Skeletal muscle cell (primary cell): ENCODE measurements around the gene CNTN1.
"Not testable (repeated sequence)": the region's sequence is repeated elsewhere in the genome, so short reads cannot be mapped to it uniquely, and the experiment has no call there.

ENCODE experiments used
- DNase-seq: peaks from one replicate; pipeline ENCODE4 v3.0.0-alpha.2; 2010; ENCODE audit warnings: low read depth
- H3K4me3 ChIP-seq: 2 replicates; pipeline ENCODE4 v1.5.1; 2011; ENCODE audit warnings: low read depth, mild to moderate bottlenecking, control low read depth, low read length, moderate library complexity

The CNTN1 gene

DNA sequence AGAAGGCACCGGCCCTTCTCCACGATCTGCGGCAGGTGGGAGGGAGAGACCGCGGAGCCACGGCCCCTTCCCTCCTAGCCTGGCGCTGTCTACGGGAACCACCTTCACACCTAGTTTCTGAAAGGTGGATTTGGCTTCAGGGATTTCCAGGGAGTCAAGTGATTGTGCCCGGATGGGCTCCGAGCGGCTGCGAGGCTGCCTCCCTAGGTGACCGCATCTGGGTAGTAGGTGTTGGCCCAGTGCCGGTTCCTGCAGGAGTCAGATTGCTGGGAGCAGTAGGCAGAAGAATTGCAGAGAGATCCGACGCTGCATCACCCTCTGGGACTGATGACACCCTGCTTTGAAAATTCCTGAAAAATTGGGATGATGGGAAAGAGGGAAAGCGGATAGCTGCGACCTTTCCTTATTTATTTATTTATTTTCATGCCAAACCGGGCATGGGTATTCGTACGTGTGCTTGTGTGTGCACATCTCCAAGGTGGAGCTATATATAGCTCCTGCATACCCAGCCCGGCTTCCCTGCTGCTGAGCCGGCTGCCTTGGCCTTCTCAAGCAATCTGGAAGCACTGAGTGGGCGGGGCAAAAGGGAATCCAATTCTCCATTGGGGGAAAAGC is 1.1 kb downstream of the CNTN1 start:
- peak overlapping the region; percentile 36 for H3K4me3 ChIP-seq
- no peak for DNase-seq

DNA sequence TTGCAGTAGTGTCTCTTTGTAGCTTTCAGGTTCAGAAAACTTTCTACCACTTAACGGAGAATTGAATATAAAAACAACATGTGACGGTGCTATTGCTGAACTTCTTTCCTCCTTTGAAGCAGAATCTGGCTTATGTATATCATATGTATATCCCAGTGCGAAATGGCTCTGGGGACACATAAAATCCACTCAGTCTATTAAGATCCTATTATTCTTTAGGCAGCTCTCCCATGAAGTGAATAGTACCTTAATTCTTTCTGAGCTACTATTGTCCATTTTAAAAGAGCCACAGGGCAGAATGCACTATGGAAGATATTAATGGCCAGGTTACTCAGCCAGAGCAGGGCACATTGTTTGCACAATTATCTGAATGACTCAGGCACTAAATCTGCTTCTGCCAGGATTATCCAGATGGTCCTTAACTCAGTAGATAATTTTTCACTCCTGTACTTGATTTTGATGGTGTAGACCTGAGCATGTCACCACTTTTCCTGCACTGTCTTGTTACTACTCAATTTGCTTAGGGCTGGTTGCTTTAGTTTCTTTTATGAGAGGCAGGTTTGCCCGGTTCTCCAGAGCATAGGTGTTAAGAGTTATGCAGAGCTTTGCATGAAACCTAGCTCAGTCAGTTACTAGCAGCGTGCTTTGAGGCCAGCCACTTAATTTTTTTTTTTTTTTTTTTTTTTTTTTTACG is 5.5 kb downstream of the CNTN1 start:
- no peak overlapping the region for H3K4me3 ChIP-seq
- no peak for DNase-seq

GRCh38 chr12:40701756-40702155 is 9.5 kb downstream of the CNTN1 start:
- no peak for DNase-seq
- H3K4me3 ChIP-seq = no peak overlapping the region

DNA sequence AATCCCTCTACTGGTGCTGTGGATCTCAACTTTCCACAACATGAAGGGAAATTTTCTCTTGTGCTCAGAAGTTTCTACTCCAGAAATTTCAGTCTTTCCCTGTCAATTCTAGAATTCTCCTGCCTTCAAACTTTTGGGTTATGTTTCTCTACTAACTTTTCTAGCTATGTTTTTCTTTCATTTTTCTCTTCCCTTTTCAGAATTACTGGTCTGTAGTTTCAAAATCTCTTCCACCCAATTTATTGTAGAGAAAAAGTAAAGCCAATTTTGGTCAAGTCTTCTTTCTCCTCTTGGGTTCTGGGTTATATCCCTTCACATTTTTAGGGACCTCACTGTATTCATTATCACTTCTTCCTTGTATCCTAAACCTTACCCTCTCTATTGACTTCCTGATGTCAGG is 18.9 kb downstream of the CNTN1 start:
- H3K4me3 ChIP-seq = no peak overlapping the region
- no peak for DNase-seq

GRCh38 chr12:40714636-40715035 is 22.4 kb downstream of the CNTN1 start:
- no peak for DNase-seq
- no peak overlapping the region for H3K4me3 ChIP-seq

GRCh38 chr12:40716037-40716436 is 23.8 kb downstream of the CNTN1 start:
- no peak for DNase-seq
- no peak overlapping the region for H3K4me3 ChIP-seq

- no peak for DNase-seq
- no peak overlapping the region for H3K4me3 ChIP-seq
Measured at GRCh38 chr12:40717576-40717975, 25.3 kb downstream of the CNTN1 start.

DNA sequence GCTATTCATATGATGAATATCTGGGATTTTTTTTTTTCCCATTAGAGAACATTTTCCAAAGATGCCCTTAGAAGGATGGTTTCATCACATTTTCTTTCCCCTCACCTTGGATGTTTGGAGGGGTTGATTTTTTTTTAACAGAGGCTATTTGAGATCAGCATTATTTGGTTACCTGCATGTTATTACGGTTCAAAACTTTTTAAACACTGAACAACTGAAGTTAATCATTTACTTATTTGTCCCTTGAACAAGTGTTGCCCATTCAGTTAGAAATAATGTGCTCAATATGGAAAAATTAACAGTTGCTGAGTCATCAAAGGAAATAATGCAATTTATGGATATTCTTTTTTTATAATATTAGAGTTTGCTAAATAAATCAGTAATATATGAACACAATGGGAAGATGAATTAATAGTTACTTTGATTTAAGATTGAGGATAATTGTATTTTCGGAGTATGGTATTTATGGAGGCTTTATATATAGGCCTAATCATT is 26.7 kb downstream of the CNTN1 start:
- no peak for DNase-seq
- no peak overlapping the region for H3K4me3 ChIP-seq

- no peak for DNase-seq
Measured at GRCh38 chr12:40723001-40723400, 30.8 kb downstream of the CNTN1 start.

GRCh38 chr12:40726366-40726765 is 34.1 kb downstream of the CNTN1 start:
- H3K4me3 ChIP-seq = no peak overlapping the region
- no peak for DNase-seq

More at GRCh38 chr12:40723001-40723400, 30.8 kb downstream of the CNTN1 start:
- H3K4me3 ChIP-seq = no peak overlapping the region

GRCh38 chr12:40727774-40728483 is 35.7 kb downstream of the CNTN1 start:
- DNase-seq = no peak
- no peak overlapping the region for H3K4me3 ChIP-seq

DNA sequence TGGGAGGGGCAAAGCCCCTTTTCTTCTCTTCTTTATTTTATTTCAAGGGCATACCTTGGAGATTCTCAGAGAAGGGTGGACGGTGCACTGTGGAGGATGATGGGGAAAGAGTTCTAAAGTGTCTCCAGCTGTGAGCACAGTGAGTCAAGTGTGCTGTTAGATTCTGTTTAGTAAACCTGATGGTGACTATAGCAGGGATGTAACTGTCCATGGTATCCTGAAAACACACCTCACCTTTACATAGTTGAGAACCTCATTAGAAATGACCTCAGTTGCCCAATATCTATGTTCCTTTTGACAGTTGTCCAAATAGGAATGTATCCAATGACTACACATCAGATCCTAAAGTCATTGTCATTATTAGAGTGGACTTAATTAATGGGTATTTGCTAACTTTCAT is 38.0 kb downstream of the CNTN1 start:
- DNase-seq = no peak
- no peak overlapping the region for H3K4me3 ChIP-seq

DNA sequence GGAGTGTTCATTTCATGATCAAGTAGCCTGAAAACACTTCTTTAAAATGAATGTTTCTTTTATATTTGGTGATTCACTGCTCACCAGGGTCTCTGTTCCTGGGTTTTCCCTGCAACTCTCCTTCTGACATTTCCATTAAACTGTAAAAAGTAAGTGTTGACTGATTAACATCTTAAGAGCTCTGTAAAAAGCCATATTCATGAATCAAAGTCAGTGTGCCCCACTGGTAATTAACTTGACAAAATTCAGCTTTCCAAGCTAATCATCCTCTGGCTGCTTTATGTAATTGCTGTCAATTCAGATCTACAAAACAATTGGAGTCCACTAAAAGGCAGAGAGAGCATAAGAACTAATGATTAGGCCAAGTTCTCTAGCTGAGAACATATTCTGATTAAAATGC is 41.6 kb downstream of the CNTN1 start:
- DNase-seq = no peak
- no peak overlapping the region for H3K4me3 ChIP-seq

DNA sequence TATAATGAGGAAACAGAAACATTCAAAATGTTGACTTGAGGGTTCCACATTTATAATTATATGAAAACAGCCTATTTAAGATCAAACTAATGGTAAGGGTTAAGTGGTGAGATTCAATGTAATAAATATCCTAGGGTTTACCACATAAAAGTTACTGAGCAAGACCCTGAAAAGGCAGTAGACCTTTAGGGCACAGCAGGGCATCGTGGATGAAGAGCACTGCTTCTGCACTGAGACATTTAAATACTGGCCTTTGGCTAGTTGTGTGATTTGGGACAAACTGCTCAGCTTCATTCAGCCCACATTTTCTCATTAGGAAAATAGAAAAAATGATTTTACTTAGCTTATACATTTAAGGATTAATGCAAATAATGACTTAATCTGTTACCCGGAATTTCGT is 42.0 kb downstream of the CNTN1 start:
- no peak overlapping the region for H3K4me3 ChIP-seq
- DNase-seq = no peak

DNA sequence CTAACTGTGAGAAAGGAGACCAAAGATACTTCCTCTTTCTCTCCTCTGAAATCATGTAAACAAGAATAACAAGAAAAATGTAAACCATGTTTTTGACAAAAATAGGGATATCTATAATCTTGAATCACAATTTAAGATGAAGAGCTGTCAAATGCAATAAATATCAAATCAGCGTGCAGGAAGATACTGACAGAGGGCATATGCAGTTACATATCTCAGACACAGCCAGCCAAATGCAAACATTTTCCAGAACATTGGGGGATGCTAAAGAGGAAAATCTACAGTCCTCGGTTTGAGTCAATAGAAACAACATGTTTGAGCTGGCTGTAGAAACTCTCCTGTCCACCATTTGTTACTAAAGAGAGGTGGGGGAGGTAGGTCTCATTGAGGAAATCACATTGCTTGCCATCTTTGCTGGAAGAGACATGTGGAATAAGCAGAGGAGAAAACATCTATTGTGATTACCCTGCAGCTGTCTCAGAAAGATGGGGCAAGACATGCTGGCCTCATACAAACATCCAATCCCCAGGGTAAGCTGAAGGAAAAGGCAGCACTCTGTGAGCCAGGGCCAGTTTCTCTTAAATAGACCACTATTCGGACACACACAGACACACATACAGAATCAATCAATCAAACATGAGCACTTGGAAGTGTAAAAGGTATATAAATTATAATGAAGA is 43.5 kb downstream of the CNTN1 start:
- H3K4me3 ChIP-seq = no peak overlapping the region
- no peak for DNase-seq

GRCh38 chr12:40737416-40737815 is 45.2 kb downstream of the CNTN1 start:
- not testable (repeated sequence) for DNase-seq, H3K4me3 ChIP-seq

DNA sequence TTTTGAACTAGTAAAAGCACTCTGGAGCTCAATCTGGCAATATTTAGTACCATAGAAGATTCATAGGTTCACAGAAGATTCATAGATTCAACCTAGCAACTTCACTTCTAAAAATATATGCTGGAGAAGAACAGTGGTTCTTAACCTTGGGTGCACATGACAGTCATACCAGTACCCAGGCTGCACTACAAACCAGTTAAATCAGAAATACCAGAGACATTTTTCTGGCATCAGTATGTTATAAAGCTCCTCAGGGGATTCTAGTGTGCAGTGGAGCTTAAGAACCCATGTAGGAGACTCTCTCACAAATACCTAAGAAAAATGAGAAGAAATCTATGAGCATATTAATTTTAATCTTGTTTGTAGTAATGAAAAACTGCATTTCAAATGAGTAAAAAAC is 46.6 kb downstream of the CNTN1 start:
- DNase-seq = no peak
- no peak overlapping the region for H3K4me3 ChIP-seq

GRCh38 chr12:40742041-40742440 is 49.8 kb downstream of the CNTN1 start:
- no peak overlapping the region for H3K4me3 ChIP-seq
- DNase-seq = no peak

DNA sequence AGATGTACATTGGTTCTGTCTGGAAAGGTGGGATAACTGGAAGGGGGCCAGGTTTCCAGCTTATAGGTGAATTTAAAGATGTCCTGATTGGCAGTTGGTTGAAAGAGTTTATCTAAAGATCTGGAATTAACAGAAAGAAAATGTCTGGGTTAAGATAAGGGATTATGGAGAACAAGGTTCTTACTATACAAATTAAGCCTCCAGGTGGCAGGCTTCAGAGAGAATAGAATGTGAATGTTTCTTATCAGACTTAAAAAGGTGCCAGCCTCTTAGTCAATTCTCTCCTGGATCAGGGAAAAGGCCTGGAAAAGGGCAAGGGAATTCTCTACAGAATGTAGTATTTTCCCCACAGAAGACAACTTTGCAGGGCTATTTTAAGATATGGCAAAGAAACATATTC is 53.1 kb downstream of the CNTN1 start:
- H3K4me3 ChIP-seq = no peak overlapping the region
- DNase-seq = no peak

- no peak for DNase-seq
Measured at GRCh38 chr12:40749863-40750262, 57.6 kb downstream of the CNTN1 start.

More at GRCh38 chr12:40749863-40750262, 57.6 kb downstream of the CNTN1 start:
- no peak overlapping the region for H3K4me3 ChIP-seq
